Smooth muscle cell (in vitro differentiated cells): Measurements from ENCODE around the gene SPDYE5. TPM values are rescaled to one million over a fixed set of nuclear protein-coding genes. Genes with fewer than 3 reads are reported as not detected.

Experiments
- DNase-seq: peaks from one replicate; lab custom pipeline; 2025; ENCODE audit not compliant: unreplicated experiment; lab: John Stamatoyannopoulos, UW
- H2AFZ ChIP-seq: fragments of 200-600 bp; sonication (generic); 2 replicates; pipeline ENCODE4 v1.6.0; 2016; ENCODE audit warnings: antibody characterized with exemption, low read depth, mild to moderate bottlenecking
- H3F3A ChIP-seq: fragments of 200-600 bp; sonication (generic); 2 replicates; pipeline ENCODE4 v1.6.0; 2017; ENCODE audit warnings: antibody characterized with exemption, low read depth
- H3K27ac ChIP-seq: fragments of 200-600 bp; sonication (generic); 2 replicates; pipeline ENCODE4 v1.5.1; 2016; ENCODE audit warnings: low read depth, mild to moderate bottlenecking
- H3K27me3 ChIP-seq: fragments of 200-600 bp; sonication (generic); 2 replicates; pipeline ENCODE4 v1.6.1; 2016; ENCODE audit warnings: low read depth, mild to moderate bottlenecking
- H3K36me3 ChIP-seq: fragments of 200-600 bp; sonication (generic); 2 replicates; pipeline ENCODE4 v1.5.1; 2016; ENCODE audit warnings: low read depth
- H3K4me1 ChIP-seq: fragments of 200-600 bp; sonication (generic); 2 replicates; pipeline ENCODE4 v1.5.1; 2016; ENCODE audit warnings: low read depth
- H3K4me2 ChIP-seq: fragments of 200-600 bp; sonication (generic); 2 replicates; pipeline ENCODE4 v1.6.0; 2016; ENCODE audit warnings: mild to moderate bottlenecking
- H3K4me3 ChIP-seq: fragments of 200-600 bp; sonication (generic); 2 replicates; pipeline ENCODE4 v1.5.1; 2016; ENCODE audit warnings: mild to moderate bottlenecking
- H3K79me2 ChIP-seq: fragments of 200-600 bp; sonication (generic); 2 replicates; pipeline ENCODE4 v1.6.0; 2016; ENCODE audit warnings: low read depth, mild to moderate bottlenecking
- H3K9ac ChIP-seq: fragments of 200-600 bp; sonication (generic); 2 replicates; pipeline ENCODE4 v1.6.0; 2016; ENCODE audit warnings: low read depth
- H3K9me3 ChIP-seq: fragments of 200-600 bp; sonication (generic); replicated peaks from 2 replicates; pipeline ENCODE4 v1.5.1; 2016; ENCODE audit warnings: low read depth
- H4K20me1 ChIP-seq: fragments of 200-600 bp; sonication (generic); 2 replicates; pipeline ENCODE4 v1.6.0; 2016; ENCODE audit warnings: low read depth
- CTCF ChIP-seq: fragments of 200-600 bp; sonication (generic); IDR thresholded peaks from 2 replicates; pipeline ENCODE4 v1.5.1; 2017; ENCODE audit warnings: borderline replicate concordance, mild to moderate bottlenecking, antibody characterized with exemption; ENCODE audit not compliant: insufficient read depth, poor library complexity, severe bottlenecking
- WGBS: methylation state at CpG from one replicate; pipeline ENCODE4 v1.1.7; 2016; ENCODE audit warnings: low lambda C conversion rate; 5-methylcytosine and 5-hydroxymethylcytosine counted together
- polyA plus RNA-seq: library from polyadenylated mRNA; unstranded; fragments of >200 nt; fragmentation: Nextera tagmentation; extraction: Ambion mirVana; gene quantifications from 2 replicates; pipeline ENCODE4 v1.2.1, GENCODE V29; 2016
- total RNA-seq: library from RNA; depleted of rRNA; stranded (reverse); fragments of >200 nt; gene quantifications from 2 replicates; pipeline ENCODE4 v1.2.3, GENCODE V29; 2014

SPDYE5 gene
- total and polyA plus RNA-seq, 2 experiments from 2014 or later, result 0.22 TPM; not detected in 1

GRCh38 chr7:75534727-75535307, 42.7 kb downstream of the SPDYE5 start:
- TF ChIP-seq CTCF, result no peak
- H2AFZ ChIP-seq, result no peak overlapping the region
- H4K20me1 ChIP-seq, result no peaks in the 10 kb centered on the region
- peak overlapping the region; percentile 45 for H3K4me2 ChIP-seq
- no peaks in the 10 kb centered on the region for H3K9me3 ChIP-seq
- no peak overlapping the region for H3K9ac ChIP-seq
- no peak for DNase-seq
- WGBS, result 14% methylated on average over 8 of the region's 8 CpGs
- no peaks in the 10 kb centered on the region for H3K36me3 ChIP-seq
- peaks cover 17% of the 10 kb centered on the region for H3F3A ChIP-seq
- H3K4me3 ChIP-seq, result no peak overlapping the region
- no peaks in the 10 kb centered on the region for H3K79me2 ChIP-seq
- H3K27ac ChIP-seq, result peak overlapping the region; percentile 65
- peaks cover 5% of the 10 kb centered on the region for H3K4me1 ChIP-seq
- H3K27me3 ChIP-seq, result no peaks in the 10 kb centered on the region

- no peaks in the 10 kb centered on the region for H3K36me3 ChIP-seq
- H3K4me1 ChIP-seq, result peaks cover 3% of the 10 kb centered on the region
- H2AFZ ChIP-seq, result no peak overlapping the region
- H3F3A ChIP-seq, result peaks cover 15% of the 10 kb centered on the region
- H3K4me2 ChIP-seq, result no peak overlapping the region
- no peaks in the 10 kb centered on the region for H3K9me3 ChIP-seq
- TF ChIP-seq CTCF, result no peak
- DNase-seq, result no peak
- H3K4me3 ChIP-seq, result no peak overlapping the region
- no peak overlapping the region for H3K9ac ChIP-seq
- H4K20me1 ChIP-seq, result no peaks in the 10 kb centered on the region
- H3K79me2 ChIP-seq, result no peaks in the 10 kb centered on the region
- H3K27ac ChIP-seq, result no peak overlapping the region
- 98% methylated on average over 4 of the region's 4 CpGs for WGBS
- no peaks in the 10 kb centered on the region for H3K27me3 ChIP-seq
Observed at GRCh38 chr7:75536491-75536890, 44.4 kb downstream of the SPDYE5 start.

GRCh38 chr7:75536940-75537538, 44.9 kb downstream of the SPDYE5 start:
- Histone ChIP-seq H3K79me2 (no peaks in the 10 kb centered on the region), H3K4me2 (no peak overlapping the region), H2AFZ (no peak overlapping the region), H3K36me3 (no peaks in the 10 kb centered on the region), H3K9ac (no peak overlapping the region), H3K4me3 (no peak overlapping the region), H3F3A (peaks cover 11% of the 10 kb centered on the region), H3K9me3 (no peaks in the 10 kb centered on the region), H3K4me1 (no peaks in the 10 kb centered on the region), H3K27me3 (no peaks in the 10 kb centered on the region), H4K20me1 (no peaks in the 10 kb centered on the region), H3K27ac (no peak overlapping the region)
- no peak for TF ChIP-seq CTCF
- no peak for DNase-seq
- 91% methylated on average over 18 of the region's 18 CpGs for WGBS

- peaks cover 11% of the 10 kb centered on the region for H3F3A ChIP-seq
- WGBS, result 98% methylated on average over 5 of the region's 5 CpGs
- H3K4me2 ChIP-seq, result no peak overlapping the region
- no peaks in the 10 kb centered on the region for H3K36me3 ChIP-seq
- no peaks in the 10 kb centered on the region for H3K9me3 ChIP-seq
- H3K9ac ChIP-seq, result no peak overlapping the region
- TF ChIP-seq CTCF, result no peak
- H4K20me1 ChIP-seq, result no peaks in the 10 kb centered on the region
- H3K79me2 ChIP-seq, result no peaks in the 10 kb centered on the region
- no peak overlapping the region for H3K27ac ChIP-seq
- no peaks in the 10 kb centered on the region for H3K27me3 ChIP-seq
- H3K4me3 ChIP-seq, result no peak overlapping the region
- no peak for DNase-seq
- H3K4me1 ChIP-seq, result no peaks in the 10 kb centered on the region
- H2AFZ ChIP-seq, result no peak overlapping the region
Observed at GRCh38 chr7:75537731-75538130, 45.6 kb downstream of the SPDYE5 start.
